H1 (cell line): ENCODE data around the gene ACOD1. TPM values are rescaled to one million over a fixed set of nuclear protein-coding genes. Genes with fewer than 3 reads are reported as not detected.

Source experiments
- CTCF ChIA-PET: fragments of 300-600 bp; sonication (Branson Sonifier 250); formaldehyde crosslinking; loops from one replicate; lab custom pipeline; 2021; ENCODE audit not compliant: partially characterized antibody; lab: Charles Lee
- POLR2A ChIA-PET: fragments of 300-600 bp; sonication (Branson Sonifier 250); formaldehyde crosslinking; loops from one replicate; lab custom pipeline; 2021; ENCODE audit warnings: inconsistent platforms; ENCODE audit not compliant: partially characterized antibody; lab: Charles Lee
- DNase-seq, 2 experiments: peaks; one replicate each; pipeline versions ENCODE4 v3.0.0 to v3.0.0-alpha.2; 2010 to 2022; ENCODE audit warnings: low spot score in 2 of 2, low read depth in 1 of 2, mixed read lengths in 1 of 2
- FAIRE-seq: peaks from 2 replicates; lab custom pipeline; 2011; peaks lifted over from hg19 to GRCh38; lab: Jason Lieb, UNC
- H2AFZ ChIP-seq: 2 replicates; pipeline ENCODE4 v1.8.1; 2012; ENCODE audit warnings: low read length, inconsistent platforms
- H2AK5ac ChIP-seq: 2 replicates; pipeline ENCODE4 v1.6.1; 2013; ENCODE audit warnings: low read depth, low read length
- H2BK120ac ChIP-seq: replicated peaks from 2 replicates; pipeline ENCODE3; 2013; ENCODE audit warnings: low read depth, low read length, inconsistent platforms
- H2BK12ac ChIP-seq: 2 replicates; pipeline ENCODE4 v1.6.1; 2013; ENCODE audit warnings: low read depth, low read length
- H2BK15ac ChIP-seq: 2 replicates; pipeline ENCODE4 v1.6.1; 2013; ENCODE audit warnings: low read length
- H2BK20ac ChIP-seq: 2 replicates; pipeline ENCODE4 v1.6.1; 2013; ENCODE audit warnings: low read length
- H2BK5ac ChIP-seq: 2 replicates; pipeline ENCODE4 v1.6.1; 2013; ENCODE audit warnings: low read depth, low read length
- H3K14ac ChIP-seq: 2 replicates; pipeline ENCODE4 v1.6.1; 2013; ENCODE audit warnings: inconsistent platforms; ENCODE audit not compliant: insufficient read length
- H3K18ac ChIP-seq: 2 replicates; pipeline ENCODE4 v1.6.1; 2013; ENCODE audit warnings: low read length; ENCODE audit errors: extremely low read depth
- H3K23ac ChIP-seq: 2 replicates; pipeline ENCODE4 v1.6.1; 2013; ENCODE audit warnings: inconsistent platforms; ENCODE audit not compliant: insufficient read length
- H3K23me2 ChIP-seq: 2 replicates; pipeline ENCODE4 v1.6.1; 2013; ENCODE audit warnings: low read depth, low read length
- H3K27ac ChIP-seq: 2 replicates; pipeline ENCODE4 v1.6.1; 2011; ENCODE audit warnings: low read depth, low read length, inconsistent platforms
- H3K27me3 ChIP-seq, 4 experiments: replicated peaks in 1 of 4; 1 replicate in 1 of 4; 2 replicates in 3 of 4; pipeline versions ENCODE4 v1.6.1 to v1.8.1; 2011 to 2013; ENCODE audit warnings: low read length in 3 of 4, mild to moderate bottlenecking in 3 of 4, inconsistent platforms in 2 of 4, mixed read lengths in 2 of 4, moderate library complexity in 1 of 4; ENCODE audit not compliant: control insufficient read depth in 3 of 4, insufficient read depth in 3 of 4; ENCODE audit errors: extremely low read depth in 1 of 4
- H3K36me3 ChIP-seq, 4 experiments: 2 replicates each; pipeline versions ENCODE4 v1.6.1 to v1.8.1; 2011 to 2013; ENCODE audit warnings: mild to moderate bottlenecking in 4 of 4, low read length in 3 of 4, moderate library complexity in 2 of 4, control low read depth in 1 of 4, inconsistent platforms in 1 of 4; ENCODE audit not compliant: insufficient read depth in 4 of 4, control insufficient read depth in 2 of 4
- H3K4ac ChIP-seq: replicated peaks from 2 replicates; pipeline ENCODE3; 2013; ENCODE audit warnings: low read length, low read depth, mixed read lengths, inconsistent platforms; ENCODE audit not compliant: insufficient read length
- H3K4me1 ChIP-seq, 4 experiments: replicated peaks in 1 of 4; 1 replicate in 1 of 4; 2 replicates in 3 of 4; pipeline versions ENCODE4 v1.6.1 to v1.8.1; 2011 to 2013; ENCODE audit warnings: low read length in 3 of 4, inconsistent platforms in 2 of 4, mixed read lengths in 1 of 4; ENCODE audit not compliant: insufficient read depth in 4 of 4, control insufficient read depth in 3 of 4
- H3K4me2 ChIP-seq, 2 experiments: 2 replicates each; pipeline versions ENCODE4 v1.6.1 to v1.8.1; 2011 to 2013; ENCODE audit warnings: low read depth in 2 of 2, low read length in 2 of 2, control low read depth in 1 of 2, inconsistent platforms in 1 of 2, mild to moderate bottlenecking in 1 of 2; ENCODE audit not compliant: insufficient read depth in 1 of 2
- H3K4me3 ChIP-seq, 4 experiments: fragments of 200-600, 300-600 bp in 1 of 4; sonication (generic), shearing (Covaris generic), sonication (Bioruptor Twin) in 1 of 4; 2 replicates each; pipeline versions ENCODE4 v1.5.1 to v1.8.1; 2011 to 2016; ENCODE audit warnings: low read length in 4 of 4, low read depth in 3 of 4, control low read depth in 2 of 4, inconsistent platforms in 2 of 4, mild to moderate bottlenecking in 2 of 4, mixed read lengths in 1 of 4, moderate library complexity in 1 of 4; ENCODE audit not compliant: insufficient read depth in 2 of 4; ENCODE audit errors: extremely low read depth in 1 of 4
- H3K56ac ChIP-seq: replicated peaks from 2 replicates; pipeline ENCODE3; 2013; ENCODE audit warnings: low read depth, mild to moderate bottlenecking, mixed read lengths, low read length, inconsistent platforms; ENCODE audit not compliant: insufficient read length
- H3K79me1 ChIP-seq: 2 replicates; pipeline ENCODE4 v1.6.1; 2013; ENCODE audit warnings: low read depth, low read length, control low read depth
- H3K79me2 ChIP-seq, 2 experiments: 2 replicates each; pipeline versions ENCODE4 v1.6.1 to v1.8.1; 2012 to 2013; ENCODE audit warnings: low read length in 2 of 2, mild to moderate bottlenecking in 2 of 2, inconsistent platforms in 1 of 2; ENCODE audit not compliant: insufficient read depth in 2 of 2, control insufficient read depth in 1 of 2
- H3K9ac ChIP-seq, 4 experiments: replicated peaks in 1 of 4; 1 replicate in 1 of 4; 2 replicates in 3 of 4; pipeline versions ENCODE4 v1.6.1 to v1.8.1; 2011 to 2013; ENCODE audit warnings: low read depth in 3 of 4, low read length in 3 of 4, control low read depth in 2 of 4, mild to moderate bottlenecking in 2 of 4, moderate library complexity in 2 of 4, inconsistent platforms in 1 of 4; ENCODE audit errors: extremely low read depth in 1 of 4
- H3K9me3 ChIP-seq, 2 experiments: 2 replicates each; pipeline versions ENCODE4 v1.6.1 to v1.8.1; 2012 to 2013; ENCODE audit warnings: mild to moderate bottlenecking in 2 of 2, moderate library complexity in 2 of 2, control low read depth in 1 of 2, inconsistent platforms in 1 of 2, low read depth in 1 of 2, low read length in 1 of 2, mixed read lengths in 1 of 2; ENCODE audit not compliant: insufficient read depth in 2 of 2
- H4K20me1 ChIP-seq, 2 experiments: replicated peaks in 1 of 2; 2 replicates each; pipeline versions ENCODE3 to v1.8.1; 2011 to 2013; ENCODE audit warnings: inconsistent platforms in 2 of 2, low read length in 2 of 2, mild to moderate bottlenecking in 1 of 2; ENCODE audit not compliant: insufficient read depth in 2 of 2, control insufficient read depth in 1 of 2
- H4K5ac ChIP-seq: 2 replicates; pipeline ENCODE4 v1.6.1; 2013; ENCODE audit warnings: low read length, low read depth, mixed read lengths, inconsistent platforms; ENCODE audit not compliant: insufficient read length
- H4K8ac ChIP-seq: 2 replicates; pipeline ENCODE4 v1.8.0; 2013; ENCODE audit warnings: mild to moderate bottlenecking, moderate library complexity, low read length, inconsistent platforms; ENCODE audit not compliant: insufficient read depth; ENCODE audit errors: extremely low read depth
- H4K91ac ChIP-seq: replicated peaks from 2 replicates; pipeline ENCODE3; 2013; ENCODE audit warnings: low read length, mixed read lengths, inconsistent platforms; ENCODE audit not compliant: insufficient read length
- ATF2 ChIP-seq: IDR thresholded peaks from 2 replicates; pipeline ENCODE4 v1.6.1; 2012; ENCODE audit warnings: low read length, inconsistent platforms
- E2F6 ChIP-seq: IDR thresholded peaks from 2 replicates; pipeline ENCODE4 v1.6.1; 2012; ENCODE audit warnings: inconsistent platforms
- FOSL1 ChIP-seq: IDR thresholded peaks from 2 replicates; pipeline ENCODE4 v1.6.1; 2011; ENCODE audit warnings: mild to moderate bottlenecking, low read depth, low read length, moderate library complexity; ENCODE audit not compliant: insufficient read depth
- HDAC2 ChIP-seq, 2 experiments: fragments of 300-600 bp in 1 of 2; sonication (generic) in 1 of 2; IDR thresholded peaks; 2 replicates each; pipeline ENCODE4 v1.6.1; 2011 to 2012; ENCODE audit warnings: low read depth in 2 of 2, low read length in 2 of 2, mild to moderate bottlenecking in 2 of 2, moderate library complexity in 2 of 2, borderline replicate concordance in 1 of 2, inconsistent platforms in 1 of 2
- NRF1 ChIP-seq: IDR thresholded peaks from 2 replicates; pipeline ENCODE4 v1.6.1; 2011; ENCODE audit warnings: mild to moderate bottlenecking, low read depth, low read length, improper control_type of control experiment
- RXRA ChIP-seq: IDR thresholded peaks from 2 replicates; pipeline ENCODE4 v1.6.1; 2011; ENCODE audit warnings: low read depth, mild to moderate bottlenecking, low read length, moderate library complexity; ENCODE audit not compliant: insufficient read depth
- SUZ12 ChIP-seq: fragments of 200-600 bp; sonication (generic); IDR thresholded peaks from 2 replicates; pipeline ENCODE4 v1.6.1; 2012; ENCODE audit warnings: mild to moderate bottlenecking, inconsistent platforms, low read length, moderate library complexity, mixed read lengths
- WGBS, 2 experiments: shearing (Covaris generic) in 1 of 2; methylation state at CpG; one replicate each; pipeline versions ENCODE4 v1.1.6 to v1.1.7; 2013 to 2015; ENCODE audit warnings: low lambda C conversion rate in 2 of 2, mixed read lengths in 2 of 2, inconsistent platforms in 1 of 2, low coverage in 1 of 2, missing lambda C conversion rate in 1 of 2; ENCODE audit not compliant: insufficient replicate concordance in 2 of 2, insufficient coverage in 1 of 2, insufficient read length in 1 of 2; ENCODE audit errors: extremely low coverage in 1 of 2, missing lambda C conversion rate in 1 of 2; 5-methylcytosine and 5-hydroxymethylcytosine counted together
- polyA plus RNA-seq, 7 experiments: library from polyadenylated mRNA; depleted of rRNA in 3 of 7; stranded (reverse) in 5 of 7; unstranded in 2 of 7; fragments of >200 nt in 5 of 7; fragments of 200-250 nt in 2 of 7; gene quantifications; 1 replicate in 5 of 7; 2 replicates in 1 of 7; 4 replicates in 1 of 7; pipeline versions ENCODE4 v1.2.1 to v1.2.3, GENCODE V29; 2011 to 2013; ENCODE audit warnings: missing spikeins in 2 of 7, mixed read lengths in 2 of 7
- total RNA-seq: library from RNA; stranded (reverse); fragmentation: NEBNext Ultra II Directional; extraction: Animal tissue kit (Norgen Biotek cat#: 25700); gene quantifications from 2 replicates; pipeline ENCODE4 v1.2.1, GENCODE V29; 2021

The ACOD1 gene
- total and polyA plus RNA-seq, 2 of the 8 experiments (the other 6 are each of a cell fraction or from before 2014, with no cell fraction given) = not detected

- H3K27me3 ChIP-seq = no peaks in the 10 kb centered on the region
- H3K4me1 ChIP-seq = no peaks in the 10 kb centered on the region
- no peak overlapping the region for H2BK5ac ChIP-seq
- ChIA-PET POLR2A (no interaction called here), CTCF (no interaction called here)
- H4K20me1 ChIP-seq = no peaks in the 10 kb centered on the region
- H4K8ac ChIP-seq = no peak overlapping the region
- DNase-seq (no peak), FAIRE-seq (no peak)
- H2AK5ac ChIP-seq = no peak overlapping the region
- no peak overlapping the region for H2BK15ac ChIP-seq
- H3K27ac ChIP-seq = no peak overlapping the region
- H4K5ac ChIP-seq = no peak overlapping the region
- no peak overlapping the region for H2AFZ ChIP-seq
- H3K23me2 ChIP-seq = no peaks in the 10 kb centered on the region
- H3K36me3 ChIP-seq = no peaks in the 10 kb centered on the region; a peak in 1 of 8 replicates
- H3K23ac ChIP-seq = no peak overlapping the region
- H4K91ac ChIP-seq = no peak overlapping the region
- H3K4ac ChIP-seq = no peak overlapping the region
- H3K9ac ChIP-seq = no peak overlapping the region
- no peaks in the 10 kb centered on the region for H3K9me3 ChIP-seq
- WGBS, 2 experiments = 85% methylated on average over 2 of the region's 2 CpGs; no CpG with 5 or more reads in 1 of the 2 experiments
- no peaks in the 10 kb centered on the region for H3K79me2 ChIP-seq
- H2BK20ac ChIP-seq = no peak overlapping the region
- H3K18ac ChIP-seq = no peak overlapping the region
- no peaks in the 10 kb centered on the region for H3K79me1 ChIP-seq
- no peak overlapping the region for H3K4me3 ChIP-seq
- H3K4me2 ChIP-seq = no peak overlapping the region
- H3K56ac ChIP-seq = no peak overlapping the region
- H2BK120ac ChIP-seq = no peak overlapping the region
- H3K14ac ChIP-seq = no peak overlapping the region
- no peak overlapping the region for H2BK12ac ChIP-seq
- TF ChIP-seq FOSL1 (no peak), RXRA (no peak), SUZ12 (no peak), HDAC2 (IDR thresholded peaks at IDR 0.05; ENCODE audit: borderline replicate concordance in 1 of 2, low read depth in 2 of 2, low read length in 2 of 2) (no peak), E2F6 (no peak), NRF1 (no peak), ATF2 (no peak)
These were observed 4.7 kb upstream of the ACOD1 start for GRCh38 chr13:76943646-76944045.
